HFFc6 (cell line): ENCODE data around the gene DLX4. TPM values are rescaled to one million over a fixed set of nuclear protein-coding genes. Genes with fewer than 3 reads are reported as not detected.
A peak's percentile ranks its signal among the peaks of the same experiment; 100 is the strongest.

Experiments
- DNase-seq: peaks from one replicate; pipeline ENCODE4 v3.0.0-alpha.2; 2018
- H3K27ac Mint-ChIP-seq: 2 replicates; pipeline ENCODE4 v1.8.0; 2020; ENCODE audit warnings: mild to moderate bottlenecking, mixed read lengths
- H3K27me3 Mint-ChIP-seq: 2 replicates; pipeline ENCODE4 v1.8.0; 2021; ENCODE audit warnings: mild to moderate bottlenecking, moderate library complexity, mixed read lengths; ENCODE audit not compliant: insufficient read depth
- H3K36me3 Mint-ChIP-seq: 2 replicates; pipeline ENCODE4 v1.8.0; 2021; ENCODE audit warnings: low read depth, mixed read lengths
- H3K4me1 Mint-ChIP-seq: 2 replicates; pipeline ENCODE4 v1.8.0; 2020; ENCODE audit warnings: low read depth, mixed read lengths
- H3K4me3 Mint-ChIP-seq: 2 replicates; pipeline ENCODE4 v1.8.0; 2020; ENCODE audit warnings: mild to moderate bottlenecking, moderate library complexity, mixed read lengths
- H3K9me3 Mint-ChIP-seq: 2 replicates; pipeline ENCODE4 v1.8.0; 2020; ENCODE audit warnings: mild to moderate bottlenecking, mixed read lengths
- CTCF ChIP-seq: fragments of 200-600 bp; sonication (generic); IDR thresholded peaks from 2 replicates; pipeline ENCODE4 v1.5.0; 2021; ENCODE audit warnings: antibody characterized with exemption, mild to moderate bottlenecking
- total RNA-seq, 6 experiments: library from RNA; stranded (reverse); fragmentation: NEBNext Ultra II Directional; extraction: Animal tissue kit (Norgen Biotek cat#: 25700); gene quantifications; 2 replicates in 1 of 6; 3 replicates in 5 of 6; pipeline ENCODE4 v1.2.3, GENCODE V29; 2021

Gene DLX4
- total RNA-seq, 6 experiments from 2014 or later: not detected

DNA sequence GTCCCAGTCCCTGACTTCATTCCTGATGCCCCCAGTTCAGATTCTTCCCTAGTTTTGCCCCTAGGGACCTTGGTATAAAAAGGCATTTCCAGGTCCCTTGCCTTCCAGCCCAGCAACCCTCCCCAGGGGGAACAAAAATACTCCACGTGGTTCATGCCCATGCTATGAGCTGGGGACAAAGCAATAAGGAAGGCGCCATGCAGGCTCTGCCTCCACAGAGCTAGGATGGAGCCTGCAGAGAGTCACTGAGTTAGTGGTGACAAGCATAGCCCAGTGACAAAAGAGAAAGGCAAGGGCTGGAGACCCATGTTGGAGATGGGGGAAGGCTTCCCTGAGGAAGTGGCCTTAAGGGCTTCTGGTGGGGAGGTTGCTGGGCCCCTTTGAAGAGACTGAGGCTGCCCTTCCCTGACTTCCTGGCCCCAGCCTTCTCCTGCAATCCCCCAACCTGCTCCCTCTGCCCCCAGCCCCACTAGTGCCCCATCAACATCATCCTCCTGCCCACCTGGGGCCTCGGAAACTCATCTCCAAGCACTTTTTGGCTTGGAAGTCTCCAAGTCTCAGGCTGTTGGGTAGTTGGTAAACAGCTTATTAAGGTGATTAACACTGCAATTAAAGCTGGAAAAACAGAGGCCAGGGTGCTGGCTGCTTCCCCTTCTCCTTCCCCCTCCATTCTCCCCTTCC, 16.5 kb downstream of the DLX4 start:
- H3K4me1 Mint-ChIP-seq: peaks cover 8% of the 10 kb centered on the region; the same call in 1 of the 2 replicates
- H3K27me3 Mint-ChIP-seq: peaks cover 67% of the 10 kb centered on the region

DNA sequence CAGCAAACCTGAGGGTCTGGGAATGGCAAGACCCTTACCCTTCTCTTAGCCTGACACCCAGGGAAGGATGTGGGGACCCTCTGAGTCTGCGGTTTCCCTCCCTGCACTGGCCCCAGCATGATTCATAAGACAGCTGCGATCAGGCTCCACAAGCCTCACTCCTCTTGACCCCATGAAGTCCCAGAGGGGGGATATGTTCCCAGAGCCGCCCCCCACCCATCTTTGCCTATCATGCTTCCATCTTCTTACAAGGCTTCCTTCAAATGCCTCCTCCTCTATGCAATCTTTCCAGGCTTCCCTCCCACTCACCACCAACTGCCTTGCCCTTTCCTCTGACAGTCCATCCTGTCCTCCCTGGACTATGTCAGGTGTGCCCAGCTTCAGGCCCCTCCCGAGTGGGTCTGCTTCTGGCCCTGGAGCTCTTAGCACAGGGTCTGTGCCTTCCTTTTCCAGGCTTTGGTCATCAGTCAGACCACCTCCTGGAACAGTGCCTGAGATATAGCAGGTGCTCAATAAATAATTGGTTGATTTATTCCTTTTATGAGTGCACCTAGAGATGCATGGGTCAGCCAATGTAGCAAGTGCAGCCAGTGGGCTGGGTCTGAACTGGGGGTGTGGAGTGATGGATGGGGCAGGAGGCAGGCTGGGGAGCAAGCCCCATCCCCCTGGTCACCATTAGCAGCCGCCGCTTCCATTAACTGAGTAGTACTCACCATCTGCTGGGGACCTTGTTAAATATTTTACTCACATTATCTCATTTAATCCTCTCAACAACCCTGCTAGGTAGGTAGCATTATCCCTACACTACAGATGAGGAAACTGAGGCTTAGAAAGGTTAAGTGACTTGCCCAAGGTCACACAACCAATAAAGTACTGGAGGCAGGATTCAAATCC, 17.7 kb downstream of the DLX4 start:
- no peaks in the 10 kb centered on the region for H3K9me3 Mint-ChIP-seq
- H3K4me3 Mint-ChIP-seq: no peak overlapping the region
- no peak for DNase-seq
- no peak for TF ChIP-seq CTCF
- H3K36me3 Mint-ChIP-seq: no peaks in the 10 kb centered on the region
- H3K27ac Mint-ChIP-seq: no peak overlapping the region
- H3K27me3 Mint-ChIP-seq: peaks cover 69% of the 10 kb centered on the region
- peaks cover 8% of the 10 kb centered on the region; the same call in 1 of the 2 replicates for H3K4me1 Mint-ChIP-seq

More for the DNA sequence above, 16.5 kb downstream of the DLX4 start:
- DNase-seq: no peak
- H3K36me3 Mint-ChIP-seq: no peaks in the 10 kb centered on the region
- TF ChIP-seq CTCF: no peak
- H3K27ac Mint-ChIP-seq: no peak overlapping the region
- H3K9me3 Mint-ChIP-seq: no peaks in the 10 kb centered on the region
- H3K4me3 Mint-ChIP-seq: no peak overlapping the region

GRCh38 chr17:49987290-49987585, 18.2 kb downstream of the DLX4 start:
- TF ChIP-seq CTCF: no peak
- peaks cover 65% of the 10 kb centered on the region for H3K27me3 Mint-ChIP-seq
- no peak overlapping the region for H3K27ac Mint-ChIP-seq
- DNase-seq: no peak
- H3K36me3 Mint-ChIP-seq: no peaks in the 10 kb centered on the region
- H3K4me1 Mint-ChIP-seq: peaks cover 8% of the 10 kb centered on the region; the same call in 1 of the 2 replicates
- H3K4me3 Mint-ChIP-seq: no peak overlapping the region
- H3K9me3 Mint-ChIP-seq: no peaks in the 10 kb centered on the region

- TF ChIP-seq CTCF: no peak
- peak; percentile 67 for DNase-seq
- H3K36me3 Mint-ChIP-seq: no peaks in the 10 kb centered on the region
- H3K27me3 Mint-ChIP-seq: peaks cover 66% of the 10 kb centered on the region
- no peaks in the 10 kb centered on the region for H3K9me3 Mint-ChIP-seq
- H3K4me1 Mint-ChIP-seq: peaks cover 8% of the 10 kb centered on the region; the same call in 1 of the 2 replicates
- no peak overlapping the region for H3K27ac Mint-ChIP-seq
- no peak overlapping the region for H3K4me3 Mint-ChIP-seq
Measured at GRCh38 chr17:49987681-49988441, 18.9 kb downstream of the DLX4 start.

DNA sequence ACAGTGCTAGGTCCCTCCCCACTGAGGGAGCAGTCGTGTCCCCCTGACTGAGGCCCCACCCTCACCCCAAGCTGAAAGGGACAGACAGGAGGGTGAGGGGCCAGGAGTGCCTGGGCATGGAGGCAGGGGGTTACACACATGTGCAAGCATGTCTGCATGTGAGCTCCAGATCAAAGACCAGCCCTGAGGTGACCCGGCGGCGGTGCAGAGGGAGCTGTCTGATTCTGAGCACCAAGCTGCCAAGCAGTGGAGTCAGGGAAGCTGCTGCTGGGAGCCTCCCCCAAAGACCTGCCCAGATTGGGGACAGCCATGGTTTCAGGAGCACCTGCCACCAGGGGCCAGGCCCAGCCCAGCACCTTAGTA, 20.5 kb downstream of the DLX4 start:
- no peak for TF ChIP-seq CTCF
- H3K4me3 Mint-ChIP-seq: no peak overlapping the region
- no peaks in the 10 kb centered on the region for H3K9me3 Mint-ChIP-seq
- no peaks in the 10 kb centered on the region for H3K36me3 Mint-ChIP-seq
- peaks cover 70% of the 10 kb centered on the region for H3K27me3 Mint-ChIP-seq
- DNase-seq: no peak
- H3K27ac Mint-ChIP-seq: no peak overlapping the region
- H3K4me1 Mint-ChIP-seq: peaks cover 16% of the 10 kb centered on the region
